AG04450 (cell line): ENCODE measurements around the gene HS6ST3. TPM values are rescaled to one million over a fixed set of nuclear protein-coding genes. Genes with fewer than 3 reads are reported as not detected.

Experiments
- CTCF ChIA-PET: fragments of 300-600, 350-600 bp; formaldehyde crosslinking; extraction: SDS; loops from one replicate; lab custom pipeline; 2022; ENCODE audit warnings: antibody characterized with exemption, inconsistent platforms; lab: Charles Lee
- POLR2A ChIA-PET: fragments of 350-600 bp; formaldehyde crosslinking; extraction: SDS; loops from one replicate; lab custom pipeline; 2021; ENCODE audit warnings: antibody characterized with exemption, inconsistent platforms; lab: Yijun Ruan, JAX
- DNase-seq: peaks from one replicate; pipeline ENCODE4 v3.0.0-alpha.2; 2011; ENCODE audit warnings: low read depth, low spot score
- H3K27ac ChIP-seq: one replicate; pipeline ENCODE4 v1.5.1; 2012; ENCODE audit warnings: low read depth, low read length, control low read depth
- H3K27me3 ChIP-seq: one replicate; pipeline ENCODE4 v1.6.0; 2012; ENCODE audit warnings: low read length; ENCODE audit not compliant: control insufficient read depth, insufficient read depth
- H3K4me3 ChIP-seq: 2 replicates; pipeline ENCODE4 v1.5.1; 2011; ENCODE audit warnings: mild to moderate bottlenecking, low read depth, low read length, control low read depth
- H3K9me3 ChIP-seq: 2 replicates; pipeline ENCODE4 v1.5.1; 2012; ENCODE audit warnings: low read length; ENCODE audit not compliant: control insufficient read depth, insufficient read depth
- CTCF ChIP-seq: IDR thresholded peaks from 2 replicates; pipeline ENCODE4 v1.5.1; 2011; ENCODE audit warnings: low read depth, low read length, control low read depth, inconsistent platforms
- polyA plus RNA-seq: library from polyadenylated mRNA; depleted of rRNA; stranded (reverse); fragments of >200 nt; gene quantifications from 2 replicates; pipeline ENCODE4 v1.2.3, GENCODE V29; 2011

Gene HS6ST3
- polyA plus RNA-seq, 1 experiment = not detected

GRCh38 chr13:96662036-96662435, 572.1 kb downstream of the HS6ST3 start:
- Histone ChIP-seq H3K4me3 (no peak overlapping the region), H3K27ac (no peak overlapping the region), H3K9me3 (peaks cover 9% of the 10 kb centered on the region), H3K27me3 (no peaks in the 10 kb centered on the region)
- TF ChIP-seq CTCF = no peak
- CTCF ChIA-PET = no interaction called here
- DNase-seq = no peak
- POLR2A ChIA-PET = no interaction called here

- Histone ChIP-seq H3K4me3 (no peak overlapping the region), H3K27ac (no peak overlapping the region), H3K27me3 (no peaks in the 10 kb centered on the region), H3K9me3 (peaks cover 14% of the 10 kb centered on the region)
- POLR2A ChIA-PET = no interaction called here
- no peak for DNase-seq
- TF ChIP-seq CTCF = no peak
- CTCF ChIA-PET = no interaction called here
Measured at GRCh38 chr13:96667294-96668018, 577.5 kb downstream of the HS6ST3 start.

GRCh38 chr13:96671073-96671472, 581.2 kb downstream of the HS6ST3 start:
- TF ChIP-seq CTCF = no peak
- CTCF ChIA-PET = no interaction called here
- Histone ChIP-seq H3K27me3 (no peaks in the 10 kb centered on the region), H3K27ac (no peak overlapping the region), H3K9me3 (peaks cover 13% of the 10 kb centered on the region; the same call in 1 of the 2 replicates), H3K4me3 (no peak overlapping the region)
- POLR2A ChIA-PET = no interaction called here
- DNase-seq = no peak

GRCh38 chr13:96672016-96672415, 582.1 kb downstream of the HS6ST3 start:
- DNase-seq = no peak
- ChIA-PET CTCF (no interaction called here), POLR2A (no interaction called here)
- Histone ChIP-seq H3K9me3 (peaks cover 13% of the 10 kb centered on the region; the same call in 1 of the 2 replicates), H3K27ac (no peak overlapping the region), H3K27me3 (no peaks in the 10 kb centered on the region), H3K4me3 (no peak overlapping the region)
- TF ChIP-seq CTCF = no peak

GRCh38 chr13:96673825-96674224, 583.9 kb downstream of the HS6ST3 start:
- Histone ChIP-seq H3K27ac (no peak overlapping the region), H3K9me3 (peaks cover 8% of the 10 kb centered on the region; the same call in 1 of the 2 replicates), H3K4me3 (no peak overlapping the region), H3K27me3 (no peaks in the 10 kb centered on the region)
- DNase-seq = no peak
- POLR2A ChIA-PET = no interaction called here
- CTCF ChIA-PET = no interaction called here
- no peak for TF ChIP-seq CTCF
